Retinal pigment epithelial cell (primary cell): ENCODE data around the gene TUBGCP6.

Experiments used
- DNase-seq: peaks from one replicate; pipeline ENCODE4 v3.0.0-alpha.2; 2010; ENCODE audit warnings: low read depth
- H3K4me3 ChIP-seq: 2 replicates; pipeline ENCODE4 v1.5.1; 2011; ENCODE audit warnings: mild to moderate bottlenecking, low read length, control low read depth, moderate library complexity
- TF ChIP-seq, protein P1 (sequence below): conservative IDR thresholded peaks from 2 replicates; pipeline ENCODE4 v1.5.1; 2011; ENCODE audit warnings: low read depth, low read length, control low read depth, inconsistent platforms

TUBGCP6 gene

DNA sequence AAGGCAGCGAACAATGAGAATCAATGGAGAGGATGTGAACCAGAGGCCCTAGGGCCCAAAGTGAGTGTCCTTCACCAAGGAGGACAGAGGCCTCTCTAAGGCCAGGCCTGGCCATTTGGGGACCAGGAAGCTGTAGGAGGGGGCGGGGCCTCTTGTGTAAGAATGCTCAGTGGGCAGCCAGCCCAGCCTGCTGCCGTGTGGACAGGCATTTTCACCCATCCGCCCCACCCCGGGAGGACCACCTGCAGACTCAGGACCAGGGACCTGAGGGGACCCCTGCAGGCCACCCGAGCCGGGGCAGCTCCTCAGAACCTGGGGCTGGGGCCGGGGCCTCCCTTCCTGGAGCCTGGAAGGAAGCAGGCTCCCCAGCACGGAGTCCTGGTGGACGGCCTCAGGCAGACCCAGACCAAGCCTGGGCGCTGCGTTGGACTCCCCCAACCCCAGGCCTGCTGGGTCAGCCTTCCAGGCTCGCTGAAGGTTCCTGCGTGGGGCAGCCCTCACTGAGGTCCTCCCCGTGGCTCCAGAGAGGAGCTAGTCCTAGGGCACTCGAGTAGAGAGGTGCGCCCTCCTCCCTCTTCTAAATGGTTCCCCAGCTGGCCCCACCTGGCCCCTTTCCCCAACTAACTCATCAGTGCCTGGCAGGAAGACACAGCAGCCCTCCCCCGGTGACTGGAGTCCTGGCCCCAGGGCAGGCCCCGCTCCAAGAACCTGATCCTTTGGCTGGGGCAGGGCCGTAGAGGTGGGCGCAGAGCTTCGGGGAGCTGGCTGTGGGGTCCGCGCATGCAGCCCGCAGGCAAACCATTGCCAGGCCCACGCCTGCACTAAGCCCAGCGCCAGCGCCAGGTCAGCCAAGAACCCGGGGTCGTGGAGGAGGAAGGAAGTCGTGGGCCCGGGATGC is 60.6 kb downstream of the TUBGCP6 start:
- H3K4me3 ChIP-seq, result no peak overlapping the region
- no peak for DNase-seq
- TF ChIP-seq, protein P1, sequence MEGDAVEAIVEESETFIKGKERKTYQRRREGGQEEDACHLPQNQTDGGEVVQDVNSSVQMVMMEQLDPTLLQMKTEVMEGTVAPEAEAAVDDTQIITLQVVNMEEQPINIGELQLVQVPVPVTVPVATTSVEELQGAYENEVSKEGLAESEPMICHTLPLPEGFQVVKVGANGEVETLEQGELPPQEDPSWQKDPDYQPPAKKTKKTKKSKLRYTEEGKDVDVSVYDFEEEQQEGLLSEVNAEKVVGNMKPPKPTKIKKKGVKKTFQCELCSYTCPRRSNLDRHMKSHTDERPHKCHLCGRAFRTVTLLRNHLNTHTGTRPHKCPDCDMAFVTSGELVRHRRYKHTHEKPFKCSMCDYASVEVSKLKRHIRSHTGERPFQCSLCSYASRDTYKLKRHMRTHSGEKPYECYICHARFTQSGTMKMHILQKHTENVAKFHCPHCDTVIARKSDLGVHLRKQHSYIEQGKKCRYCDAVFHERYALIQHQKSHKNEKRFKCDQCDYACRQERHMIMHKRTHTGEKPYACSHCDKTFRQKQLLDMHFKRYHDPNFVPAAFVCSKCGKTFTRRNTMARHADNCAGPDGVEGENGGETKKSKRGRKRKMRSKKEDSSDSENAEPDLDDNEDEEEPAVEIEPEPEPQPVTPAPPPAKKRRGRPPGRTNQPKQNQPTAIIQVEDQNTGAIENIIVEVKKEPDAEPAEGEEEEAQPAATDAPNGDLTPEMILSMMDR, result no peak

DNA sequence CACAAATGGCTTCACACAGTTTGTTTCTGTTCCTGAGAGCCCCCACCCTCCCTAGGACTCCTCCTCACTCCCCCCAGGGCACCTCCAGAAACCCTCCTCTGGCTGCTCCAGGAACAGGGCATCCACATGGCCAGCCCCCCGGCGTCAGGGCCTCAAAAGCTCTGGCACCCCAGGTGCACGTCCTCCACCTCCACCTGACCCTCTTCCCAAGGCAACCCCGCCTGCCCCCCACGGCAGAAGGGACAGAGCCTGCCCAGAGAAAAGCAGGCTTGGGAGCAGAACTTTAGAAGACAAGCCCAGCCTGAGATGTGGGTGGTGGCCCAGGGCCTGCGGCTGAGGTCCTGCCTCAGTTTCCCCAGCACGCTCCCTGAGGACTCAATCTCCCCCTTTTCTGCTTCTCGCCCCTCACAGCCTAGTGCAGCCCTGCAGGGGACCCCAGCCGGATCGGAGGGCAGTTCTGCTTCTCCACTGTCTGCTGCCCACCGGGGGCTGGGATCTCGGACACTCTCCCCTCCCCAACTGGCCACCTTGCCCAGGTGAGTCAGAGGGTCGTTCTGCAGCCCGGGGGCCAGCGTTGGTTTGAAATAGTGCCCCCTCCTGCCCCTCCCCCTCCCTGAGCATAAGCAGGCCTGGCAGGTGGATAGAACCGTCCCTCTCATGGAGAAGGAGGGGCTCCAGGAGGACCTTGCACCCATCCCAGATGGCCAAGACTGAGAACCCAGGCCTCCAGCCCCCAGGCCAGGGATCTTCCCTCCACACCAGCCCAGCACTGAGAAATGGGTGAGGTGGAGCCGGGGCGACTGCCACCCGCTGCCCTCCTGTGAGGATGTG is 61.5 kb downstream of the TUBGCP6 start:
- TF ChIP-seq, protein P1, result no peak
- no peak for DNase-seq
- H3K4me3 ChIP-seq, result no peak overlapping the region

DNA sequence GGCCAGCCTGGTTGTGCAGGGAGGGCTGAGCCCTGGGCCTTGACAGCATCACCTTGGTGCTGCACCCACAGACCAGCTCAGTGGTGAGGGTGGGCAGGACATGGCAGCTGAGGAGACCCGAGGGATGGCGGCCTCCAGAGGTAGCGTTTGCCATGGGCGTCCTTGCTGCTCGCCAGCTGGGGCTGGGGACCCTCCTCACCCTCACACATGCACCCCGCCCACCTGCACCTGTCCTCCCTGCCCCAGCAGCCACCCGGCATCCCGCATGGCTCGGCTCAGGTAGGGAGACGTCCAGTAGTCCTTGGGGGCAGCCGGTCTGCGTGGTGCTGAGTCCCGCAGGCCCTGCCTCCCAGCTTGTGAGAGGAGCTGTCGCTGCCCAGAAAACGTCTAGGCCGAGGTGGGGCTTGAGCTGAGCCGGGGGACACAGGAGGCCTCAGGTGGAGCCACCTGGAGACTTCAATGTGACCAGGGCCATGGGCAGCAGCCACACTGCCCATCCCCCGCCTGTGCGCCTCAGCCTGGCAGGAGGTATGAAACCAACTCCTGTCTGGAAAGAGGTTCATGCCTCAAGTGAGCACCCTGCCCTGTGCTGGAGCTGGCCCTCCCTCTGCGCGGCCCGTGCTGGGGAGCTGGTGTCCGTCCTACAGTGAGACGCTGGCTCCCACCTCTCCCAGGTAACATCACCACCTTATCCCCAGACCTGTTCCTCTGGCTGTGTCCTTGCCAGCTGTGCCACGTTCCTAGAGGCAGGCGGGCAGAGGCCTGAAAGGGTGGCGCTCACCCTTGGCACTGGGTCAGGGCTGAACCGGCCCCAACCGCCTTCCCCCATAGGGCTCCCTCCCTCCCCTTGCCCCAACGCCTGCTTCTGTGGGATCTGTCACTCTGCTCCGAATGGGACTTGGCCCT is 62.4 kb downstream of the TUBGCP6 start:
- DNase-seq, result no peak
- H3K4me3 ChIP-seq, result no peak overlapping the region
- TF ChIP-seq, protein P1, result no peak

DNA sequence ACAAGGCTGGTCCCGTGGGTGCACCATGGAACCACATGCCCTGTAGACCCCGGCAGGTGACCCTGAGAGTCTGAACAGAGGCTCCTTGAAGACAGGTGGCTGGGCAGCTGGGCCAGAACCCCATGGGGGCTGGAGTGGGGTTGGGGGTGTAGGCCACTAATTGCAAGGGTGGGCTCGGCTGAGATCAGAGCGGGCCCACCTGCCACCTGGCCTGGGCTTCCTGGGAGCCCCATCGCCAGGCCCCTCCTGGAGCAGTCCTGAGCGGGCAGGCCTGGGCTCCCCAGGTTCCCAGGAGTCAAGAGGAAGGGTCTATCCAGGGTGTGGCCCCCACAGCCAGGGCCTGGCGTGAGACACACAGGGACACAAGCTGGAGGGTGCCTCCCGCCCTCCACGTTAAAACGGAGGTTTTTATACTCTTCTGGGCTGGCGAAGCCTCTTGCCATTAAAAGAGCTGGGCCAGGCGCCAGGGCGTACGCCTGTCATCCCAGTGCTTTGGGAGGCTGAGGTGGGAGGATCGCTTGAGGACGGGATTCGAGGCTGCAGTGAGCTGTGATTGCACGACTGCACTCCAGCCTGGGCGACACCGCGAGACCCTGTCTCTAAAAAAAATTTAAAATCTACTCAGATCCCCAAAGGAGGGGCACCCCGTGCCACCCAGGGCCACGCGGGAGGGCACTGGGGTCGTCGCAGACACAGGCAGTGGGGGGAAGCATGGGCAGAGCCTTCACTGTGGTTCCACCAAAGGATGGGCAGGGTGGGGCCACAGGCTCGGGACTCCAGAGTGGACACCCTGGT is 63.9 kb downstream of the TUBGCP6 start:
- H3K4me3 ChIP-seq, result no peak overlapping the region
- no peak for DNase-seq
- TF ChIP-seq, protein P1, result no peak

DNA sequence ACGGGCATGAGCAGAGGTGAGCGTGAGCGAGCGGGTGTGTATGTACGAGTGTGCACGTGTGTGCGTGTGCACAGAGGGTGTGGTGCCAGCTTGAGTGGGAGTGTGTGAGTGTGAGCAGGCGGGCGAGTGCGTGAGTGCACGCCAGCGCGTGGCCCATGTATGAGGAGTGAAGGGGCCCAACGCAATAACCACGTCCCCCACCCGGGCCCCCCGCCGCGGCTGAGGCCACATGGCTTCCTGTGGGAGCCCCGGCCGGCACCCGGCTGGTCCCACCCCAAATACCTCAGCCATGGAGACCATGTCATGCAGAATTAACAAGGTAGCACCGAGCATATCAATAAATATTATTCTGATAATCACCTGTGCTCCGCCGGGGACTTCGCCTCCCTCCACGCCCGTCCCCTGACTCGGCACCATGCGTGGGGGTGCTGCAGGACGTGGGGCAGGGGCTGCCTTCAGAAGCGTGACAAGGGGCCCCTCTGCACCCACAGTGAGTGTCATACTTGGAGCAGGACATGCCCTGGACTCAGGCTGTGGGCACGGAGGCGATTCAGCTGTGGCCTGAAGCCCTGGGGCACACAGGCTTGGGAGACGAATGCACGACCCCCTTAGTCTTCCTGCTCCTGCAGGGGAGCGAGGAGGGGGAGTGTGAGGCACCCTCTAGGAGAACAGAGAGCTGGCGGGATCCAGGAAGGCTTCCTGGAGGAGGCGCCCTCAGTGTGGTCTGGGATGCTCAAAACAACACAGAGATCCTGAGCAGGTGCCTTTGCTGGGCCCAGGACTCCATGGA is 64.7 kb downstream of the TUBGCP6 start:
- TF ChIP-seq, protein P1, result no peak
- DNase-seq, result no peak
- H3K4me3 ChIP-seq, result no peak overlapping the region
